Muscle layer of duodenum (tissue), 2 donors: ENCODE results near the gene TFAP2B.

Source experiments
- H3K27ac ChIP-seq: one replicate; pipeline ENCODE4 v1.7.0; 2013; ENCODE audit warnings: mild to moderate bottlenecking, low read length
- H3K27me3 ChIP-seq: one replicate; pipeline ENCODE4 v1.7.0; 2013; ENCODE audit warnings: low read depth, mild to moderate bottlenecking, control low read depth, low read length
- H3K36me3 ChIP-seq, 2 donors: one replicate each; pipeline ENCODE4 v1.7.0; 2013; ENCODE audit warnings: low read length in 2 of 2, control low read depth in 1 of 2, mild to moderate bottlenecking in 1 of 2; ENCODE audit not compliant: insufficient read depth in 2 of 2, control insufficient read depth in 1 of 2
- H3K4me1 ChIP-seq, 2 donors: one replicate each; pipeline ENCODE4 v1.7.0; 2013; ENCODE audit warnings: low read length in 2 of 2, mild to moderate bottlenecking in 2 of 2, control low read depth in 1 of 2, moderate library complexity in 1 of 2; ENCODE audit not compliant: insufficient read depth in 2 of 2, control insufficient read depth in 1 of 2
- H3K4me3 ChIP-seq, 2 donors: one replicate each; pipeline ENCODE4 v1.7.0; 2013; ENCODE audit warnings: low read length in 2 of 2, low read depth in 1 of 2, mild to moderate bottlenecking in 1 of 2
- H3K9me3 ChIP-seq, 2 donors: one replicate each; pipeline ENCODE4 v1.7.0; 2013; ENCODE audit warnings: low read length in 2 of 2, control low read depth in 1 of 2, mild to moderate bottlenecking in 1 of 2; ENCODE audit not compliant: control insufficient read depth in 1 of 2
- donor health status: healthy.

Gene TFAP2B

DNA sequence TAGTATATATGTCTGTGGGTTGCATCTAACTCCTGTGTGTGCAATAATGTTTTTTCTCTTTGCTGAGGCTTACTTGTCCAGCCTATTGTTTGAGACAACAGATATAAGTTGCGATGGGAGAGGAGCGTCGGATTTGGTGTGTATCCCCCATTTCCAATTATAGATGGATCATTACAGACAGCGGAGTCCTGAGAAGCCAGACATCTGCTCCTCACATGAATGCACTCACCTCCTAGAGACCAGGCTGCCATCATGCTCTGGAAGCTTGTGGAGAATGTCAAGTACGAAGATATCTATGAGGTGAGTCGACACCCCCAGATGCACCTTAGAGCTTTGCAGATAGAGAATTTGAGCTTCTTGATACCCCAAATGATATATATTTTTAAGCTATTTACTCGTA lies at the start of gene TFAP2B:
Gene TFAP2B (plus strand): TSS at position 199 of the 400 bp plus-strand sequence. CDS start 21 bp downstream, at position 220.
- no peaks in the 10 kb centered on the region for H3K36me3 ChIP-seq
- peak within 1 kb of the TSS in 1 of 2 donors; percentile 46 for H3K4me3 ChIP-seq
- peaks cover 0 to 23% of the 10 kb centered on the region in 2 donors for H3K4me1 ChIP-seq
- no peak within 1 kb of the TSS for H3K27ac ChIP-seq
- H3K9me3 ChIP-seq, result no peaks in the 10 kb centered on the region
- H3K27me3 ChIP-seq, result peaks cover 56% of the 10 kb centered on the region

DNA sequence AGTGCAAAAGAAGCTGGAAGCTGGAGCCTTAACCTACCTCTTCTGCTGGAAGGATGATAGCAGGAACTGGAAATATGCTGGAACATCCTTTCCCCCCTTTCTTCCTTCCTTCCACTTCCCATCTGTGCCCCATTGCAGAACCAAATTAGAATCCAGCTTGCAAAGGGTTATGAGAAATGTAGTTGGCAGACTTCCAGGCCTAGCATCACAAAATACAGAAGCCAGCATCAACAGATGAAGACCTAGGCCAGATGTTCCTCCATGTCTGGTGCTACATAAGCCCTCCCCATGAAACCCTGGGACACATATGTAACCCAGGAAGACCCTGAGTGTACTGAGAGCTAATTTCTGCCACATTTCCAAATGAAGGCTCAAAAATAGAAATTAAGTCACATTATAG lies 40.0 kb upstream of the TFAP2B start:
- Histone ChIP-seq H3K27ac (no peak overlapping the region), H3K27me3 (no peaks in the 10 kb centered on the region), H3K4me1 (no peaks in the 10 kb centered on the region), H3K4me3 (no peak overlapping the region), H3K36me3 (no peaks in the 10 kb centered on the region), H3K9me3 (no peaks in the 10 kb centered on the region)

DNA sequence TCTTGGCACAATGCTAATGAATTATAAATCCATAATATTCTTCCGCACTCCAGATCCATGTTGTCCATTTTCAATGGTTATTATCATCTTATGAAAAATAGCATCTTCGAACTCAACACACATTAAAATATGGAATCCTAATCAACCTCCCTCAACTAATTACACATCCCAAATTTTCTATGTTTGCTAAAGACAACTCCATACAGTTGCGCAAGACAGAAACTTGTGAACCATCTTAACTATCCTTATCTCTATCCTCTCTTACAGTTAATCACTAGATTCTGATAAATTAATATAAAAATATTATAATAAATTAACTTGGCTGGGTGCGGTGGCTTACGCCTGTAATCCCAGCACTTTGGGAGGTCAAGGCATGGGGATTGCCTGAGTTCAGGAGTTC lies 38.3 kb upstream of the TFAP2B start:
- no peaks in the 10 kb centered on the region for H3K9me3 ChIP-seq
- no peaks in the 10 kb centered on the region for H3K36me3 ChIP-seq
- H3K27ac ChIP-seq, result no peak overlapping the region
- H3K4me3 ChIP-seq, result no peak overlapping the region
- H3K4me1 ChIP-seq, result no peaks in the 10 kb centered on the region
- no peaks in the 10 kb centered on the region for H3K27me3 ChIP-seq

DNA sequence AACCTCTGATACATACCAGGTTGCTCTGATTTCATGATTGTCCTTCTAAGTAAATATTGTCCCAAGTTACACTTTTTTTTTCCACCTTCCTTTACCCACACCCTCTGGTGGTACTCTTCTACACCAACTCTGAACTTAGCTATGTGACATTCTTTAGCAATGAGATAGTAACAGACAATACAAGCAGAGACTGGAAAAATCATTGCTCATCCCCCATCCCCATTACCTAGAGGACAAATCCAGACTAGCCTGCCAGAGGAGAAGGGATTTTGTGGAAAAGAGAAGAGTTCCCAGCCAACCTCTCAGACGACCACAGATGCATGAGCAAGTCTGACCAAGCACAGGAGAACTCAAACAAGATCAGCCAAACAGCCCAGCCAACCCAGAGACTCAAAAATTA lies 32.8 kb upstream of the TFAP2B start:
- Histone ChIP-seq H3K4me1 (no peaks in the 10 kb centered on the region), H3K27ac (no peak overlapping the region), H3K27me3 (no peaks in the 10 kb centered on the region), H3K4me3 (no peak overlapping the region), H3K36me3 (no peaks in the 10 kb centered on the region), H3K9me3 (no peaks in the 10 kb centered on the region)

DNA sequence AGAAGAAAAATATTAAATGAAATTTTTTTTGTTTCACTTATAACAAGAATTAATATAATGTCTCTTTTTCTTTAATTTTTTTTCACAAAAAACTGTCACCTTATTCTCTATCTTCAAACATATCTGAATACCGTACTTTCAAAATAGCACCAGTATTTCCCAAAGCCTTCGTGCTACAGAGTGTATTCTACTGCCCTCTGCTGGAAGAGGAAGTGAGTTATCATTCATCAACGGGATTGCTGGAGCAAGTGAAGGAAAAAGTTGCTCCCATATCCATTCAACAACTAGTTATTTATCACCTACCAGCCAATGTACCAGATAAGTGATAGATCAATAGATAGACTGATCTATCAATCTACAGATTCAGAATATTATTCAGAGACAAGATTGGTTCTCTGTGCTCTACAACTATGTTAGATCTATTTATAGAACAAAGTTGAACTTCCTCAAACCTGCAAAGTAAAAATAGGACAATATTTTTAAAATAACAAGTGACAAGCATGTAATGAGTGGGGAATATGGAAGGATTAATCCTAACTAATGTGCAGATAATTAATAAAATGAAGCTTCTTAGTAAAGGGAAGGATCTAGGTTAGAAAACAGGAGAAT lies 26.7 kb upstream of the TFAP2B start:
- H3K9me3 ChIP-seq, result no peaks in the 10 kb centered on the region
- no peak overlapping the region for H3K4me3 ChIP-seq
- H3K27me3 ChIP-seq, result no peaks in the 10 kb centered on the region
- no peaks in the 10 kb centered on the region for H3K36me3 ChIP-seq
- no peak overlapping the region for H3K27ac ChIP-seq
- no peaks in the 10 kb centered on the region for H3K4me1 ChIP-seq

DNA sequence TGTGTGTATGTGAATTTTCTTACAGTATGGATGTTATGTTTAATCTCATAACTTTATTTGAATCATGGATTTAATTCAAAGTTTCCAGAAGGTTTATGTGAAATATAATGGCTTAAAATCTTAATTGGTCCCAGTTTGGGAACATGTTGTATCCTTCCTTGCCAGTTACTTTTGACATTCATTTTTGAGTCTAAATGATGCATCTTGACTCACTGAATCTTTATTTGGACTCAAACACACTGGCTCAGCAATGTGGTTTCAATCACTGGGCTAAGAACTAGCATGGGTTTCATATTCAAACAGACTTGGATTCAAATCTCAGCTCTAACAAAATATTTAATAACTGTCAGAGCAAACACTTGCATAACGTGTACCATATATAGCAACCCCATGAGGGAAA lies 25.9 kb upstream of the TFAP2B start:
- Histone ChIP-seq H3K9me3 (no peaks in the 10 kb centered on the region), H3K27ac (no peak overlapping the region), H3K27me3 (no peaks in the 10 kb centered on the region), H3K36me3 (no peaks in the 10 kb centered on the region), H3K4me1 (no peaks in the 10 kb centered on the region), H3K4me3 (no peak overlapping the region)

DNA sequence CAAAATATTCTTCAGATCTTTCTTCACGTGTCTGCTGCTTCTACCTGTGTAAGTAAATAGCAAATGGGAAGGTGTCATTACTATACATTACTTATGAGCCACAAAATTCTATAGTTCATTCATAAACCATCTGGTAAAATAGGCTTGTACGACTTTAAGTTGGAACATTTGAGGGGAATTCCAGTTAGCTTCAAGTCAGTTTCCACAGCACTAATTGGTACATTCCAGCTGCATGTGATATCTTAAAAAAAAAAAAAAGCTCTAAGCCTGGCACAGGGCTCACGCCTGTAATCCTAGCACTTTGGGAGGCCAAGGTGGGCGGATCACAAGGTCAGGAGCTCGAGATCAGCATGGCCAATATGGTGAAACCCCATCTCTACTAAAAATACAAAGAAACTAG lies 23.1 kb upstream of the TFAP2B start:
- Histone ChIP-seq H3K9me3 (no peaks in the 10 kb centered on the region), H3K27ac (no peak overlapping the region), H3K4me1 (no peaks in the 10 kb centered on the region), H3K36me3 (no peaks in the 10 kb centered on the region), H3K27me3 (no peaks in the 10 kb centered on the region), H3K4me3 (no peak overlapping the region)

DNA sequence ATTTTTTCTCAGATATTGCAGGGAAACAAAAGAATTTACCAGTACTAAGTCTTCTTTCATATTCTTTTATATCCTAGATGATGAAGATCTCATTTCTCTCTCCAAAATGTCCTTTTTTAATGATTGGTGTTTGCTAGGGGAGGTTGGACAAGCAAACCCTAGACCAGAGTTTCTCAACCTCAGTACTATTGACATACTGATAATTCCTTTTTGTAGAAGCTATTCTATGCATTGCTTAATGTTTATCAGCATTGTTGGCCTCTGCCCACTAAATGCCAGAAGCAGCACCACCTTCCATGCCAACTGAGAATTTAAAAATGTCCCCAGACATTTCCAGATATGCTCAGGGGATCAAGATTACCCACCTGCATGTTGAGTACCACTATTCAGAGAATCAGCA lies 14.4 kb upstream of the TFAP2B start:
- Histone ChIP-seq H3K36me3 (no peaks in the 10 kb centered on the region), H3K27me3 (no peaks in the 10 kb centered on the region), H3K4me3 (no peak overlapping the region), H3K4me1 (no peaks in the 10 kb centered on the region), H3K27ac (no peak overlapping the region), H3K9me3 (no peaks in the 10 kb centered on the region)

DNA sequence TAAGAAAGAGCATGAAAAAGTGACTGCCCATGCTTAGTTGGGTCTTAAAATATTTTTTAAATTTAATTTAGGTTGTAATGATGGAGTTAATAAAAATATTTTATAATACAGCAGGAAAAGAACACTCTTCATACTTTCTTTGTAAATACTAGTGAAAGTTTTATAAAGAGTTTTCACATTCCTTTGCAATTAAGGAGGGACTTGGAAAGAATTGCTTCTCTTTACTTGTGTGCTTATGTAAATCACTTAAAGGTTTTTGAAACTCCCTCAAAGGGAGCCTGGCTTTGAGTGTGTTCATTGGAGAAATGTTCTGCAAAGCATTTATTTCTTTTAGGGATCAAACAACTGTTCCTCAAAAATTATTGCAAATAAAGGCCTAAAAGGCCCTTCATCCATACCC lies 11.6 kb upstream of the TFAP2B start:
- H3K9me3 ChIP-seq, result no peaks in the 10 kb centered on the region
- H3K4me1 ChIP-seq, result no peaks in the 10 kb centered on the region
- H3K27me3 ChIP-seq, result no peaks in the 10 kb centered on the region
- H3K36me3 ChIP-seq, result no peaks in the 10 kb centered on the region
- H3K27ac ChIP-seq, result no peak overlapping the region
- no peak overlapping the region for H3K4me3 ChIP-seq

DNA sequence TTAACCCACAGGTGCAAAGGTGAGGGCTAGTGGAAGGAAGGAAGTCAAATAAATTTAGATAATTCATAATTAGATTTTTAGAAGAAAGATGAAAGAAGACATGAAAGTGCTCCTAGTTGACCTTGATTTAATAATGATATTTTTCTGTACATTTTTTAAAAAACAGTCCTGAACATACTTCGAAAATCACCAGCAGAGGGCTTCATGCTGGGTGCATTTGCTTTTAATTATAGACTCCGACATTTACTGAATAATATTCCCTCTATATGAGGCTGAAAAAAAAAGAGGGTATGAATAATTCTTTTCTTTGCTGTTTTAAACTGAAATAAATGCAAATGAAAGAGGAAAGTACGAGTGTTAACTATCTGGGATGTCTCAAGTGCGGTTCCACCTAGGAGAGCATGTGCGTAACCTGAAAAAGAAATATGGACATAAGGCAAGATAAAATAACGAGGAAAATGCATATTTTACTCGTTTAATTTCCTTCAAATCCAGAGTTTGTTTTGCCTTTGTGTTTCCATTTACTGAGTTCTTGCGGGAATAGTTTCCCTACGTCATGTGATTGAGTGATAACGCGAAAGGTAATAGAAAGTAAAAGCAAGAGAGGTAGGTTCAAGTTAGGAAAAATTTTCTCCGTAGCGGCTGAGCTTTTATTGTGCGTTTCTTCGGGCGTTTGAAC lies 3.1 kb upstream of the TFAP2B start:
- Histone ChIP-seq H3K27me3 (peaks cover 27% of the 10 kb centered on the region), H3K36me3 (no peaks in the 10 kb centered on the region), H3K27ac (no peak overlapping the region), H3K4me3 (peak overlapping the region; percentile 74 to 81), H3K9me3 (no peaks in the 10 kb centered on the region), H3K4me1 (peaks cover 0 to 21% of the 10 kb centered on the region in 2 donors)

DNA sequence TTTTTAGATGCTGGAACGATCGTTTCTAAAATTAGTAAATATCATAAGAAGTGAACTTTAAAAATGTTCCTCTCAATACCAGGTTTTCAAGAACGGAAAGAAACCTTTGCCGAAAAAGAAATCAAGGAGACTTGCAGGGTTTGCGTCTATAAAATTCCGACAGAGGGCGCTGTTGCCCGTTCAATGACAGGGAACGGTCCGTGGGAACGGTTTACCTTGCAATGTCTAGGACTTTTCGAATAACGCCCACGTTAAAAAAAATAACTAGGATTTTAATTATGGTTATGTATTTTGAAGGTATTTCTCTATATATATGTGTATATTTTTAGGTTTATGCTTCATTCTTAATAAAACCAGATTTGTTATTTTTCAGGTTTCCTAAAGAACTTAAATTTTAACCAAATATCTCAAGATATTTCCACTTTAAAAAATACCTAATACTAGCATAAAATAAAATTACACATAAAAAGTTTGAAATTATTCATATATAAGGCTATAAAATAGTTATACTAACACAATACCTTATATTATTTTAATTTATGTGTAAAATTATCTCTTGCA lies 2.5 kb upstream of the TFAP2B start:
- H3K27ac ChIP-seq, result no peak overlapping the region
- H3K9me3 ChIP-seq, result no peaks in the 10 kb centered on the region
- H3K27me3 ChIP-seq, result peaks cover 33% of the 10 kb centered on the region
- H3K4me3 ChIP-seq, result peak overlapping the region; percentile 74 to 81
- no peaks in the 10 kb centered on the region for H3K36me3 ChIP-seq
- H3K4me1 ChIP-seq, result peaks cover 0 to 23% of the 10 kb centered on the region in 2 donors
